GM19193 (cell line): ENCODE results near the gene TMEM9.

Experiments
- POLR2A ChIP-seq: IDR thresholded peaks from 4 replicates; pipeline ENCODE4 v1.6.1; 2011; ENCODE audit not compliant: insufficient read depth, insufficient read length; ENCODE audit errors: extremely low read depth

The TMEM9 gene

DNA sequence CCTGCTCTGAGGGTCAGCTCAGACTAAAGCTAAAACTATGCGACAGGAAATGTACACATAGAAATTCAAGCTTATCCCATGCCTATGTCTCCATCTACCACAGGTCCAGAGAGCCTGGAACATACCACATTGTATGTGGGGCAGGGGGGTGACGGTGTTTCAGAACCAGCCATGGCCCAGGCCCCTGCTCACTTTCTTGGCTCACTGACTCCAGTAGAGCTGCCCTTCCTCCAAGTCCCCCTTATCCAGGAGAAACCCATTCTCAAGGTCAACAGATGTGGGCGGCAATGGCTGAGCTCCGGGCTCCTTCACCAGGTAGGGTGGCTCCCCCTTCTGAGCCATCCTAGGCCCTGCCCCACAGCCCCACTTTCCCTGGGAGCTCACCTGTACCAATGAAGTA is 63.0 kb downstream of the TMEM9 start:
- no peak for TF ChIP-seq POLR2A

DNA sequence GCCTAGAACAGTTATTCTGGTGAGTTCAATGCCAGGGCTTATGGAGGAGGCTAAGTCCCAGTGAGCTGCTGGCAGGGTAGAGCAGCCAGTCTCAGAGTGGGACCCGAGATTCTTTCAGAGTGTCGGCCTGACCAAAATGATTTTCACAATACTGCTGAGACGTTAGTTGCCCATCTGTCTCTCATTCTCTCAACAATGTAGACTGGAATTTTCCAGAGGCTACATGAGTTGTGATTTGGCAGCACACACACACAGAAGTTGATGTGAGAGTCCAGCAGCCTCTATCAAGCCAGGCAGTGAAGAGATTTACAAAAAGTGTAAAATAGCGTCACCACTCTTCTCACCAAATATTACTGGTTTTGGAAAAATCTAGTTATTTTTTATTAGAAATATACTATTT is 63.7 kb downstream of the TMEM9 start:
- TF ChIP-seq POLR2A: no peak

- TF ChIP-seq POLR2A: no peak
These were observed 64.7 kb downstream of the TMEM9 start for GRCh38 chr1:201089596-201089995.

GRCh38 chr1:201088901-201089525 is 65.3 kb downstream of the TMEM9 start:
- TF ChIP-seq POLR2A: no peak

DNA sequence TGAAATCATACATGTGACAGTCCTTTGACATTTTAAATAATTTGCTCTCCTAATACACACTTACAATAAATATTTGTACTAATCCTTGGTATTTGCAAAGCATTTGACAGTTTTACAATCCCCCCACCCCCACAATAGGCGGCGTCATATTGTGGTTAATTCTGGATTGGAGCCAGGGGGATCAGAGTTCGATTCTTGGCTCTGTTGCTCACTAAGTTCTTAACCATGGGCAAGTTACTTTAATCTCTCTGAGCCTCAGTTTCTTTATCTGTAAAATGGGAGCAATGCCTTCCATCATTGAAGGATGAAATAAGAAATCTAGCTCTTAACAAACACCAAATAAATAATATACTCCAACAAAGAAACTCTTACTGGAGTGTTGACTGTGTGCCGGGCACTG is 65.9 kb downstream of the TMEM9 start:
- TF ChIP-seq POLR2A: no peak

- no peak for TF ChIP-seq POLR2A
These were observed 68.2 kb downstream of the TMEM9 start for GRCh38 chr1:201085902-201086735.
